ENCODE results near the gene NEK11. TPM values are rescaled to one million over a fixed set of nuclear protein-coding genes. Genes with fewer than 3 reads are reported as not detected.
A peak's percentile ranks its signal among the peaks of the same experiment; 100 is the strongest.

The NEK11 gene
- total and polyA plus RNA-seq, 9 of the 15 experiments (the other 6 are each of a cell fraction or from before 2014, with no cell fraction given) = 0.28 to 1.5 (median 0.87) TPM

DNA sequence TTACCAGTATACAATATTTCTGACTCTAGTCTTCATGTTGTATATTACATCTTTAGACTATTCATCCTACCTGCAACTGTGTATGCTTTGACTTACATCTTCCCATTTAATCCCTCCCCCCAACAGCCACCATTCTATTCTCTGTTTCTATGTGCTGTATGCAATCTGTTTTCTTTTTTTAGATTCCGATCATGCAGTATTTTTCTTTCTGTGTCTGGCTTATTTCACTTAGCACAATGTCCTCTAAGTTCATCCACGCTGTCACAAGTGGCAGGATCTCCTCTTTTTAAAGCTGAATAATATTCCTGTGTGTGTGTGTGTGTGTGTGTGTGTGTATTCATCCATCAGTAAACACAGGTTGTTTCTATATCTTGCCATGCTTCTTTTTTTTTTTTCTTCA, 288.5 kb downstream of the NEK11 start:
- in situ Hi-C loops (cut with MboI) (no loop called here), intact Hi-C loops (cut with micrococcal nuclease) (no loop called here)
- no peaks in the 10 kb centered on the region for H3K9me3 ChIP-seq (replicated peaks; ENCODE audit: control insufficient read depth, insufficient read depth, low read depth, low read length)
- no peaks in the 10 kb centered on the region for H3K4me1 ChIP-seq (replicated peaks in 1 of 2; ENCODE audit: control insufficient read depth in 2 of 2, insufficient read depth in 2 of 2, low read length in 2 of 2)
- H3K4me2 ChIP-seq (ENCODE audit: insufficient read depth, low read length) = no peak overlapping the region
- ChIA-PET CTCF (ENCODE audit: low intra/inter-chr PET ratio) (no interaction called here), POLR2A (interaction anchor here (1.6 kb wide), 1 partner anchor 11 kb away, joined by 5 read pairs; no protein-coding TSS in a partner anchor)
- no peaks in the 10 kb centered on the region for H3K27me3 ChIP-seq (ENCODE audit: control insufficient read depth in 2 of 2, insufficient read depth in 2 of 2, low read length in 2 of 2)
- TF ChIP-seq RFX5 (IDR thresholded peaks at IDR 0.05; ENCODE audit: low read depth, low read length) = no peak
- 0% methylated on average over 2 of the region's 2 CpGs for WGBS (ENCODE audit: insufficient coverage, low coverage, missing lambda C conversion rate)
- no peak overlapping the region for H3K4me3 ChIP-seq
- no peaks in the 10 kb centered on the region for H4K20me1 ChIP-seq (replicated peaks; ENCODE audit: control insufficient read depth, insufficient read depth, low read length)
- H2AFZ ChIP-seq (ENCODE audit: low read depth, low read length) = no peak overlapping the region
- H3K9me1 ChIP-seq (ENCODE audit: control insufficient read depth, insufficient read depth, low read length) = no peaks in the 10 kb centered on the region
- H3K36me3 ChIP-seq (ENCODE audit: control insufficient read depth, insufficient read depth, low read length) = no peaks in the 10 kb centered on the region
- BruUV-seq (replicated peaks) = no TSS peak
- H3K9ac ChIP-seq (ENCODE audit: insufficient read depth in 1 of 2, low read depth in 2 of 2, low read length in 2 of 2) = no peak overlapping the region
- ATAC-seq (no peak), DNase-seq (ENCODE audit: extremely low read depth in 1 of 4, low spot score in 3 of 4) (no peak), FAIRE-seq (no peak)
- no peaks in the 10 kb centered on the region for H3K79me2 ChIP-seq (ENCODE audit: control insufficient read depth, insufficient read depth, low read length)
- no peak overlapping the region for H3K27ac ChIP-seq (ENCODE audit: extremely low read depth, low read depth, low read length)

DNA sequence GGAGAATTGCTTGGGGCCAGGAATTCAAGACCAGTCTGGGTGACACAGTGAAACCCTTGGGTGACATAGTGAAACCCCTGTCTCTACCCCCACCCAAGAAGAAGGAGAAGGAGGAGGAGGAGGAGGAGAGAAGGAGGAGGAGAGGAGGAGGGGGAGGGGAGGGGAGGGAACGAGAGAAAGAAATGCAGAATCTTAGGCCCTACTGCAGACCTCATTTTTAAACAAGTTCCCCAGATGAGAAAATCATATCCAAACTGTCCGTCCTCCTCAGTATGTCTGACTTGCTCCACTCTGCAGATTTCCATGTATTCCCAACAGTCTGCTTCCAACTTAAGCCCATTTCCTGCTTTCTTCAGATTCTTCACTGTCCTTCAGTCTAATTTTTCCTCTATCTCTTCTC, 291.0 kb downstream of the NEK11 start:
- Histone ChIP-seq H3K27me3 (ENCODE audit: control insufficient read depth in 2 of 2, insufficient read depth in 2 of 2, low read length in 2 of 2) (no peaks in the 10 kb centered on the region), H3K79me2 (ENCODE audit: control insufficient read depth, insufficient read depth, low read length) (no peaks in the 10 kb centered on the region), H3K4me1 (replicated peaks in 1 of 2; ENCODE audit: control insufficient read depth in 2 of 2, insufficient read depth in 2 of 2, low read length in 2 of 2) (no peaks in the 10 kb centered on the region), H3K4me2 (ENCODE audit: insufficient read depth, low read length) (no peak overlapping the region), H3K4me3 (no peak overlapping the region), H3K9me3 (replicated peaks; ENCODE audit: control insufficient read depth, insufficient read depth, low read depth, low read length) (no peaks in the 10 kb centered on the region), H4K20me1 (replicated peaks; ENCODE audit: control insufficient read depth, insufficient read depth, low read length) (no peaks in the 10 kb centered on the region), H3K36me3 (ENCODE audit: control insufficient read depth, insufficient read depth, low read length) (no peaks in the 10 kb centered on the region), H2AFZ (ENCODE audit: low read depth, low read length) (no peak overlapping the region), H3K27ac (ENCODE audit: extremely low read depth, low read depth, low read length) (no peak overlapping the region), H3K9me1 (ENCODE audit: control insufficient read depth, insufficient read depth, low read length) (no peaks in the 10 kb centered on the region), H3K9ac (ENCODE audit: insufficient read depth in 1 of 2, low read depth in 2 of 2, low read length in 2 of 2) (no peak overlapping the region)
- ATAC-seq = no peak
- ChIA-PET CTCF (ENCODE audit: low intra/inter-chr PET ratio) (no interaction called here), POLR2A (no interaction called here)
- TF ChIP-seq MAFK (IDR thresholded peaks at IDR 0.05; ENCODE audit: low read length) = no peak
- TF ChIP-seq, protein P1, sequence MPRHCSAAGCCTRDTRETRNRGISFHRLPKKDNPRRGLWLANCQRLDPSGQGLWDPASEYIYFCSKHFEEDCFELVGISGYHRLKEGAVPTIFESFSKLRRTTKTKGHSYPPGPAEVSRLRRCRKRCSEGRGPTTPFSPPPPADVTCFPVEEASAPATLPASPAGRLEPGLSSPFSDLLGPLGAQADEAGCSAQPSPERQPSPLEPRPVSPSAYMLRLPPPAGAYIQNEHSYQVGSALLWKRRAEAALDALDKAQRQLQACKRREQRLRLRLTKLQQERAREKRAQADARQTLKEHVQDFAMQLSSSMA (CRISPR knock-in tag; IDR thresholded peaks at IDR 0.05) = no peak
- TF ChIP-seq JUNB (CRISPR knock-in tag; conservative IDR thresholded peaks at IDR 0.05) = no peak
- no peak for TF ChIP-seq RAD21 (CRISPR knock-in tag; conservative IDR thresholded peaks at IDR 0.05 in 1 of 2, IDR thresholded peaks at IDR 0.05 in 1 of 2)
- peak; percentile 44 for TF ChIP-seq PCBP1 (IDR thresholded peaks at IDR 0.05; ENCODE audit: low read depth, low read length, poor library complexity, severe bottlenecking)
- no peak for TF ChIP-seq BRF1 (IDR thresholded peaks at IDR 0.05; ENCODE audit: borderline replicate concordance, extremely low read depth, insufficient read length)
- TF ChIP-seq, protein P2, sequence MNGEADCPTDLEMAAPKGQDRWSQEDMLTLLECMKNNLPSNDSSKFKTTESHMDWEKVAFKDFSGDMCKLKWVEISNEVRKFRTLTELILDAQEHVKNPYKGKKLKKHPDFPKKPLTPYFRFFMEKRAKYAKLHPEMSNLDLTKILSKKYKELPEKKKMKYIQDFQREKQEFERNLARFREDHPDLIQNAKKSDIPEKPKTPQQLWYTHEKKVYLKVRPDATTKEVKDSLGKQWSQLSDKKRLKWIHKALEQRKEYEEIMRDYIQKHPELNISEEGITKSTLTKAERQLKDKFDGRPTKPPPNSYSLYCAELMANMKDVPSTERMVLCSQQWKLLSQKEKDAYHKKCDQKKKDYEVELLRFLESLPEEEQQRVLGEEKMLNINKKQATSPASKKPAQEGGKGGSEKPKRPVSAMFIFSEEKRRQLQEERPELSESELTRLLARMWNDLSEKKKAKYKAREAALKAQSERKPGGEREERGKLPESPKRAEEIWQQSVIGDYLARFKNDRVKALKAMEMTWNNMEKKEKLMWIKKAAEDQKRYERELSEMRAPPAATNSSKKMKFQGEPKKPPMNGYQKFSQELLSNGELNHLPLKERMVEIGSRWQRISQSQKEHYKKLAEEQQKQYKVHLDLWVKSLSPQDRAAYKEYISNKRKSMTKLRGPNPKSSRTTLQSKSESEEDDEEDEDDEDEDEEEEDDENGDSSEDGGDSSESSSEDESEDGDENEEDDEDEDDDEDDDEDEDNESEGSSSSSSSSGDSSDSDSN (IDR thresholded peaks at IDR 0.05; ENCODE audit: borderline replicate concordance in 1 of 2, low read depth in 2 of 2, low read length in 2 of 2) = no peak
- TF ChIP-seq TBL1XR1 (IDR thresholded peaks at IDR 0.05; ENCODE audit: low read length in 2 of 2) = no peak
- TF ChIP-seq HNRNPK (IDR thresholded peaks at IDR 0.05; ENCODE audit: low read depth, low read length, poor library complexity, severe bottlenecking) = peak; percentile 61
- 0% methylated on average over 1 of the region's 2 CpGs for WGBS (ENCODE audit: insufficient coverage, low coverage, missing lambda C conversion rate)
- no peak for FAIRE-seq
- BruUV-seq (replicated peaks) = no TSS peak
- DNase-seq (ENCODE audit: extremely low read depth in 1 of 4, low spot score in 3 of 4) = no peak
- in situ Hi-C loops (cut with MboI) = no loop called here
- intact Hi-C loops (cut with micrococcal nuclease) = no loop called here
